Left ventricle myocardium superior (tissue), 1 donor: ENCODE data around the gene RTP5. TPM values are rescaled to one million over a fixed set of nuclear protein-coding genes. Genes with fewer than 3 reads are reported as not detected.

Experiments used
- ATAC-seq: fragments of 200-7000 bp; cut with Tn5 transposase; one replicate; pipeline ENCODE4 v1.9.1; 2020; ENCODE audit warnings: mild to moderate bottlenecking, moderate library complexity
- DNase-seq: peaks from one replicate; pipeline ENCODE4 v3.0.0-alpha.2; 2020
- intact Hi-C: fragments of 100-400 bp; cut with micrococcal nuclease; formaldehyde crosslinking; loops from one replicate; pipeline ENCODE4 v1.11.0; 2022
- total RNA-seq: library from RNA; stranded (reverse); fragmentation: NEBNext Ultra II Directional; extraction: Animal tissue kit (Norgen Biotek cat#: 25700); gene quantifications from one replicate; pipeline ENCODE4 v1.2.1, GENCODE V29; 2021
- donor health status: DM: no; HTN: yes; CAD: no; lungs with severe emphysema.

Gene RTP5
- total RNA-seq, 1 donor from 2014 or later = not detected

GRCh38 chr2:241880311-241881073, 11.0 kb downstream of the RTP5 start:
- ATAC-seq = no peak
- intact Hi-C loops = no loop called here
- peak; percentile 28 for DNase-seq

DNA sequence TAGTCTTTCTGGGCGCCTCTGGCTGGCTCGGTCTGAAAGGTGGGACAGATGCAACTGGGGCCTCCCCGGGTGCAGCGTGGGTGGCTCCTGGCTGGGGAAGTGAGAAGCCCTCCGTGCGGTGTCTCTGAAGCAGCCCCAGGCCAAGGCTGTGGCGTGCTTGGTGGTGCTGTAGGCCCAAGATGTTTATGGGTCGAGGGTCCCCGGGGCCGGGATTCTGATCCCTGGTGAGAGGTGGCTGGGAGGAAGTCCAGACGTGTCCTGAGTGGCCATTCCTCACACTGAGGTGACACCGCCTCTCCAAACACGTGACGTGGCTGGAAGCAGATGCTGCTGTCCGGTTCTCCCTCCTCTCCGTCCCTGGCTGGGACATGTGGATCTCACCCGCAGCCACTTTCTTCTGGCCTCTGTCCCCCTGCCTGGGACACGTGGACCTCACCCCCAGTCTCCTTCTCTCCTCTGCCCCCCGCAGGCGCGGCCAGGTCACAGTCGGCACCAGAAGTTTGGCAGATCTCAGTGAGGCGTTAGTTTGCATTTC, 12.6 kb downstream of the RTP5 start:
- DNase-seq (peak; percentile 63), ATAC-seq (peak; percentile 48)
- intact Hi-C loops = no loop called here

DNA sequence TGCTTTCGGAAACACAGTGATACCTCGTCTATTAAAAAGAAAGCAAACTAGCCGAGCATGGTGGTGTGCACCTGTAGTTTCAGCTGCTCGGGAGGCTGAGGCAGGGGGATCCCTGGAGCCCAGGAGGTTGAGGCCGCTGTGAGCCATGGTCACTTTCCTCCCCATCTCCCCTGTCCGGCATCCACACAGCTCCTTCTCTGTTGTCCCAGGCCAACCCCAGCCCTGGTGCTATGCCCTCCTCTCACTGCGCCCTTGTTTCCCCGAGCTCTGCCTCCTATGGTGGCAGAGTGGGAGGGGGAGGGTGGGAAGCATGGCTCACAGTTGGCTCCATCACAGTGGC, 15.4 kb downstream of the RTP5 start:
- intact Hi-C loops = no loop called here
- ATAC-seq (no peak), DNase-seq (peak; percentile 12)

DNA sequence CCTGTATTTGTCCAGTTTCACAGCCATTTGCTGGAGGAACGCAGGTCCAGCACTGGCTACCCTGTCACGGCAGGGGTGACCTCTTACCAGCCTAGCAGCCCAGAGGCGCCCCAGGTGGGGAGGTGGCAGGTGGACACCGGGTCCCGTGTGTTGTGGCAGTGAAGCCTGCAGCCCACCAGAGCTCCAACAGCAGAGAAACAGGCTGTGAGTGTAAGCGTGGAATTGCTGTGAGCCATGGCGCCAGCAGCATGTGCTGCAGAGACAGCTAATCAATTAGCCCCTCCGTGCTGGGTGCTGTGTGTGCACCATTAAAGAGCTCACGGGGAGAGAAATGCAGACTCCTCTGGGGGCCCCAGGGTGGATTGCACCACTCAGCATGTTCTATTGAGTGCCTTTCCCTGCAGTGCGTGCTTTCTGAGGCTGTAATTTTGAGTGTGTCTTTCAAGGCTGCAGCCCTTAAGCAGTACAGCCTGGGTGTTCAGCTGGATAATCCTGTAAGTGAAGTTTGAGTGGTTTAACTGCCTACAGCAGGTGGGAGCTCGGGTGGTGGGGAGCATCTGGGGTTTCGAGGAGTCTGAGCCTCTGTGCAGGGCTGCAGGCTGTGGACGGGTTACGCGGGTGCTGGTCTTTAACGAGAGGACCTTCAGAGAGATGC, 15.9 kb downstream of the RTP5 start:
- DNase-seq = peak; percentile 26
- ATAC-seq = no peak
- intact Hi-C loops = no loop called here

DNA sequence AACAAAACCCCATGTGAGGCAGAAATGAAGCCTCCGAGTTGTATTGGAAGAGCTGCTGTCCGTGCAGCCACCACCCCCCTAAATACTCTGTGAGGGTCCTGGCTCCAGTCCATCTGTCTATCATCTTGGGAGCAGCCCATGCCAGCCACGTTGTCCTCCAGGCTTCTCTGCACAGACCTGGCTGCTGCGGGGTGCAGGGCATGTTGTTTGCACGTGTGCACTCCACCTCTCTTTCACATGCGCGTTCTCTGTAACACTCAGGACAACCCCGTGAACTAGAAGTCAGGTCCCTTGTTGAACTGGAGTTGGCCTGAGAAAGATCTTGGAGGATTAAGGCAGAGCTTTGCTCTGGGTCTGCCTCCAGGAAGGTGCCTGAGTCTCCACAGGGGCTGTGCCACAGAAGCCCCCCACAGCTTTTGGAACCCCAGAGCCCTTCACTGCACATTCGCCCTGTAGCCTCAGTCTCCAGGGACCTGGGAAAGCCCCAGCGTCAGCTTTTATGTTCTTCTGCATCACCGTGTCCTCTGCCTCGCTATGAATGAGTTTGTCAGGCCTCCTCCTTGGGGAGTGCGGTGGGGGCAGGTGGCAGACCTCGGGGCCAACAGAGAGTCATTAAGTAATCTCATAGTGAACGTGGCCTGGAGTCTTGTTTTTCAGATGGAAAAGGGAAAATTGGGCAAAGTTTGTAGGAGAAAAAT, 16.6 kb downstream of the RTP5 start:
- peak; percentile 16 for DNase-seq
- intact Hi-C loops = no loop called here
- ATAC-seq = no peak

DNA sequence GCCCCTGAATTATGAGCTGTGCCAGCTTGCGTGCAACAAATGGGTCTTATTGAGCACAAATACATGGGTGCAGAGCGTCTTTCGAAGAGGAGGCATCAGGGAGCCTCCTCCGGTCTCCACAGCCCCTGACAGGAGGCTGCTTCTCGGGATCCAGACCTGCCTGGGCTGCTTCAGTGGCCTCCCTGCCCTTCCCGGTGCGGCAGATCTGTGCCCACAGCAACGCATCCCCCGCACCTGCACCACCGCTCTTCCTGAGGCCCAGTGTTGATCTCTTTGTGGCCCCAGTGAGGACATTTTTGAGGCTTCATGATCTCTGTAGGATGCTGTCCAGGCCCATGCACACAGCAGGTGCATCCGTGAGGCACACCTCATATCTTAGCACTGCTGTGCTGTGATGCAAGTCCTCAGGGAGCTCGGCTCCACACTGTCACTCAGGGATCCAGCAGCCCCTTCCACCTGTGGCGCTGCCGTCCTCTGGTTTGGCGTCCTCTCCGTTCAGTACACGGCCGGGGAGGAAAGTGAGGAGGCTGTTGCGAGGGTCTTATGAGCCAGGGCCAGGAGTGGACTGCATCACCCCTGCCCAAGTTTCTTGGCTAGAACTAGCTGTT, 17.4 kb downstream of the RTP5 start:
- DNase-seq (peak; percentile 14), ATAC-seq (no peak)
- intact Hi-C loops = no loop called here

GRCh38 chr2:241887806-241888522, 18.4 kb downstream of the RTP5 start:
- no peak for ATAC-seq
- intact Hi-C loops = no loop called here
- DNase-seq = peak; percentile 20

- ATAC-seq = no peak
- intact Hi-C loops = no loop called here
- DNase-seq = peak; percentile 7
Measured at GRCh38 chr2:241888641-241889040, 19.1 kb downstream of the RTP5 start.

DNA sequence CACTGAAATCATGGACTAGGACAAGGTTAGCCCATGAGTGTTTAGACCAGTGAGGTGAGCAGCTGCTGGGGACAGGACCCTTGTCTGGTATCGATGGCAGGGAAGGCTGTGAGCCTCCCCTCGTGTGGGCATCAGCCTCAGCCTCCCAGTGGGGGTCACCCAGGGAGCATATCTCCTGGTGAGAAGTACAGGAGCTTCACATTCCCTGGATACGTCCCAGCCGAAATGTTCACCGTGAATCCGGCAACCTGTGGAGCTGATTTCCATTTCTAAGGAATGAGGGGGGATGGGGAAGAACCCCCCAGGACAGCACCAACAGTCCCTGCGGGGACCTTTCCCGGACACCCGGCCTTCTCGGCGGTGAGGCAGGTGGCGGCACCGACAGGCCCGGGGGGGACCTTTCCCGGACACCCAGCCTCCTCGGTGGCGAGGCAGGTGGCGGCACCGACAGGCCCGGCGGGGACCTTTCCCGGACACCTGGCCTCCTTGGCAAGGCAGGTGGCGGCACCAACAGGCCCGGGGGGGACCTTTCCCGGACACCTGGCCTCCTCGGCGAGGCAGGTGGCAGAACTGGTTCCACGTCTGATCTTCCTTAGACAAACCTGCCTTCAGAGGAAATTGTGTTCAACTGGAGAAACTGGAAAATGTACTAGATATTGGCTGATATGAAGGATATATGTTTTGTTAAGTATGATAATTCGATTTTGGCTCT, 21.2 kb downstream of the RTP5 start:
- intact Hi-C loops = no loop called here
- DNase-seq (peak; percentile 18), ATAC-seq (no peak)

GRCh38 chr2:241891315-241891987, 21.9 kb downstream of the RTP5 start:
- ATAC-seq (no peak), DNase-seq (peak; percentile 21)
- intact Hi-C loops = no loop called here

DNA sequence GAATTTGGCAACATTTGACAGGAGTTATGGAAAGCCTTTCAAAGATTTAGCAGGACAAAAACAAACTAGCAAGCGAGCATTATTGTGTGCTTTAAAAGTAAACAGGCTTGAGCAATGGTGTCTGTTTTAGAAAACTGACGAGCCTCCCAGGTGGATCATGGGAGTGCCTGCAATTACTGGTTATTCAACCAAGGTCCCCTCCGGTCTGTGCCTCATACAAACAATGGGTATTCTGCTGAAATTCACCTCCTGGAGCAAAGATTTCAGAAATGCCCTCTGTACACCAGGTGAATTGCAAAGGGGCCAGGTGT, 22.4 kb downstream of the RTP5 start:
- ATAC-seq (no peak), DNase-seq (no peak)
- intact Hi-C loops = no loop called here

DNA sequence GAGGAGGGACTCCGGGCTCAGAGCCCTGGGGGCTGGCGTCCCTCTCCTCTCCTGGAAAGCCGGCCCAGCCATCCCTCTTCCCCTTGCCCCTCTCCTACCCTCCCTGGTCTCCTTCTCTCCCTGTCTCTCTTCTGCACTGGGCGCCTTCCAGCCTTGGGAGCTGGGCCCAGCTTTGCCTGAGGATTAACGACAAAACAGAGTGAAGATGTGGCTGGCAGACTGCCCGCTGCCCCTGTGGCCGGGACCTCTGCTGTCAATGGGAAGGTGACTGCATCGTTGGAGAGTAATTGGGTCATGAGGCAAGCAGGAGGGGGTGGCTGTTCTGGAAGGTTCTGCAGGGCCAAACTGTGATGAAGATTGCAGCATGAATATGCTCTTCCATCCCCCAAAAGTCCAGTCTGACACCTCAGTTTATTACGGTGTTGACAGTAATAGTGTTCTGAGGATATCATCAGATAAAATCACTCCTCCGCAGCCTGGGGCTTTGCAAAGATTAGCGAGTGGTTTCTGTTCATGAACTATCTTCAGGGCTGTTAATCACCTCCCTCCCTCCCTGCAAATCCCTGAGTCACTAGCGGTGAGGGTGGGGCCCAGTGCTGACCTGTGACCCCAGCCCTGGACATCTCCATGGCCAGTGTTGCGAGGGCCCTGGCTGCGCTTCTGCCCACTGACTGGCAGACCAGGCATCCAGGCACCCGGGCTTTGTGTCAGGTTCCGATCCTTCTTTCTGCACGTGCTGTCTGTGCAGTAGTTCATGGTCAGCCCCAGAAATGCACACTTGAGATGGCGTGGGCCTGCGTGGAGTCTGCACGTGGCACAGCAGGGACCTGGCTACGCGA, 23.0 kb downstream of the RTP5 start:
- ATAC-seq = no peak
- DNase-seq = peak; percentile 28

DNA sequence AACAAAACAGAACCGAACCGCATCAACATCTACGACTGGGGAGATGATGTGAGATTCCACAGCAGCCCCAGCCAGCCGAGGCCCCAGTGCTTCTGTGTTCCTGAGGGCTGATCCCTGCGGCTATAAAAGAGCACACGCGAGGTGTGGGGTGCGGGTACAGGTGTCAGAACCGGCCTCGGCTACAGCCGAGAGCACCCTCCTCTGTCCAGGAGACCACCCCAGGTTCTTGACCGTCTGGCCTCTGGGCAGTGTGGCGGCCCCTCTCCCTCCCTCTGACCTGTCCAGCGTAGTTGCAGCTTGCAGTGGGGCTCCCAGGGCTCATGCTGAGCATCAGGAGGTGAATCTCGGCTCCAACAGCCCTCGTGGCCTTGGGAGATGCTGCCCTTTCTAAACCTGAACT, 23.7 kb downstream of the RTP5 start:
- intact Hi-C loops = no loop called here
- ATAC-seq = no peak
- DNase-seq = peak; percentile 8

More for the DNA sequence above, 23.0 kb downstream of the RTP5 start:
- intact Hi-C loops = no loop called here

- no peak for ATAC-seq
Measured at GRCh38 chr2:241894056-241894641, 24.6 kb downstream of the RTP5 start.

GRCh38 chr2:241894681-241895426, 25.3 kb downstream of the RTP5 start:
- peak; percentile 29 for DNase-seq
- intact Hi-C loops = no loop called here
- ATAC-seq = no peak

More at GRCh38 chr2:241894056-241894641, 24.6 kb downstream of the RTP5 start:
- intact Hi-C loops = no loop called here
- peak; percentile 12 for DNase-seq

GRCh38 chr2:241895427-241895711, 25.8 kb downstream of the RTP5 start:
- intact Hi-C loops = no loop called here
- ATAC-seq (no peak), DNase-seq (no peak)
